K562 (cell line): ENCODE results near the gene PKHD1. TPM values are rescaled to one million over a fixed set of nuclear protein-coding genes. Genes with fewer than 3 reads are reported as not detected.

Source experiments
- ATAC-seq: fragments of 200-7000 bp; cut with Tn5 transposase; 3 replicates; pipeline ENCODE4 v1.9.1; 2020; ENCODE audit warnings: moderate library complexity
- BruUV-seq: library from RNA; stranded (reverse); fragments of 400-500 nt; replicated peaks from 2 replicates; lab custom pipeline; 2021; lab: Mats Ljungman, UMichigan
- CTCF ChIA-PET: fragments of 300-600 bp; formaldehyde crosslinking; extraction: SDS; loops from one replicate; lab custom pipeline; 2021; ENCODE audit warnings: low intra/inter-chr PET ratio; lab: Yijun Ruan, JAX
- POLR2A ChIA-PET: fragments of 300-600, 350-650 bp; sonication (Branson Sonifier 250); formaldehyde crosslinking; extraction: SDS; loops from one replicate; lab custom pipeline; 2021; ENCODE audit warnings: antibody characterized with exemption, inconsistent platforms; lab: Yijun Ruan, JAX
- DNase-seq, 4 experiments: peaks; one replicate each; pipeline versions ENCODE4 v3.0.0 to v3.0.0-alpha.2; 2011 to 2018; ENCODE audit warnings: low spot score in 3 of 4, mixed read lengths in 3 of 4; ENCODE audit errors: extremely low read depth in 1 of 4
- FAIRE-seq: peaks from 2 replicates; lab custom pipeline; 2011; peaks lifted over from hg19 to GRCh38; lab: Jason Lieb, UNC
- H2AFZ ChIP-seq: 2 replicates; pipeline ENCODE4 v1.6.0; 2011; ENCODE audit warnings: low read depth, low read length, control low read depth, inconsistent platforms
- H3K27ac ChIP-seq: fragments of 200-600 bp; 3 replicates; pipeline ENCODE4 v1.8.0; 2011; ENCODE audit warnings: low read depth, mild to moderate bottlenecking, control low read depth, inconsistent platforms, low read length, moderate library complexity, mixed read lengths; ENCODE audit errors: extremely low read depth
- H3K27me3 ChIP-seq, 2 experiments: fragments of 300-600 bp in 1 of 2; 2 replicates in 1 of 2; 3 replicates in 1 of 2; pipeline versions ENCODE4 v1.6.0 to v1.8.0; 2011; ENCODE audit warnings: inconsistent platforms in 2 of 2, low read length in 2 of 2, mild to moderate bottlenecking in 1 of 2, mixed read lengths in 1 of 2, moderate library complexity in 1 of 2; ENCODE audit not compliant: control insufficient read depth in 2 of 2, insufficient read depth in 2 of 2
- H3K36me3 ChIP-seq: fragments of 300-600 bp; 3 replicates; pipeline ENCODE4 v1.8.0; 2011; ENCODE audit warnings: mild to moderate bottlenecking, low read length, inconsistent platforms; ENCODE audit not compliant: control insufficient read depth, insufficient read depth
- H3K4me1 ChIP-seq, 2 experiments: fragments of 200-600 bp in 1 of 2; replicated peaks in 1 of 2; 2 replicates in 1 of 2; 3 replicates in 1 of 2; pipeline versions ENCODE4 v1.5.1 to v1.8.0; 2011; ENCODE audit warnings: inconsistent platforms in 2 of 2, low read length in 2 of 2, mild to moderate bottlenecking in 1 of 2, mixed read lengths in 1 of 2, moderate library complexity in 1 of 2; ENCODE audit not compliant: control insufficient read depth in 2 of 2, insufficient read depth in 2 of 2
- H3K4me2 ChIP-seq: 2 replicates; pipeline ENCODE4 v1.6.1; 2011; ENCODE audit warnings: low read length, control low read depth, inconsistent platforms, mixed read lengths; ENCODE audit not compliant: insufficient read depth
- H3K4me3 ChIP-seq: fragments of 200-600 bp; sonication (generic), shearing (Covaris generic); 2 replicates; pipeline ENCODE4 v1.5.1; 2016; ENCODE audit warnings: control low read depth, inconsistent platforms
- H3K79me2 ChIP-seq: fragments of 200-600 bp; 3 replicates; pipeline ENCODE4 v1.8.0; 2011; ENCODE audit warnings: low read length, inconsistent platforms; ENCODE audit not compliant: control insufficient read depth, insufficient read depth
- H3K9ac ChIP-seq, 2 experiments: 2 replicates each; pipeline versions ENCODE4 v1.6.0 to v1.6.1; 2011; ENCODE audit warnings: low read depth in 2 of 2, low read length in 2 of 2, control low read depth in 1 of 2, inconsistent platforms in 1 of 2, mild to moderate bottlenecking in 1 of 2, mixed read lengths in 1 of 2; ENCODE audit not compliant: insufficient read depth in 1 of 2
- H3K9me1 ChIP-seq: one replicate; pipeline ENCODE4 v1.6.0; 2011; ENCODE audit warnings: inconsistent platforms, mild to moderate bottlenecking, low read length, moderate library complexity; ENCODE audit not compliant: control insufficient read depth, insufficient read depth
- H3K9me3 ChIP-seq: replicated peaks from 2 replicates; pipeline ENCODE4 v1.5.1; 2011; ENCODE audit warnings: low read depth, low read length, inconsistent platforms; ENCODE audit not compliant: control insufficient read depth, insufficient read depth
- H4K20me1 ChIP-seq: replicated peaks from 2 replicates; pipeline ENCODE4 v1.6.1; 2011; ENCODE audit warnings: low read length, inconsistent platforms, mixed read lengths; ENCODE audit not compliant: control insufficient read depth, insufficient read depth
- ARID2 ChIP-seq: fragments of 450-650 bp; IDR thresholded peaks from 2 replicates; pipeline ENCODE4 v1.6.1; 2017; ENCODE audit warnings: antibody characterized with exemption, mild to moderate bottlenecking
- BCOR ChIP-seq: fragments of 450-650 bp; IDR thresholded peaks from 2 replicates; pipeline ENCODE4 v1.6.1; 2016
- E2F3 ChIP-seq: fragments of 250-450 bp; sonication (Bioruptor Pico); IDR thresholded peaks from 2 replicates; pipeline ENCODE4 v1.4.0; 2020; ENCODE audit warnings: mild to moderate bottlenecking
- ETS1 ChIP-seq: conservative IDR thresholded peaks from 2 replicates; pipeline ENCODE4 v1.6.1; 2011; ENCODE audit warnings: low read depth, mild to moderate bottlenecking, low read length; ENCODE audit not compliant: control insufficient read depth
- FOXP4 ChIP-seq: sonication (generic); formaldehyde crosslinking; IDR thresholded peaks from 2 replicates; pipeline ENCODE4 v1.8.0; 2022; ENCODE audit warnings: mild to moderate bottlenecking, missing genetic modification reagents, borderline replicate concordance
- LEF1 ChIP-seq: fragments of 450-650 bp; IDR thresholded peaks from 2 replicates; pipeline ENCODE4 v1.6.1; 2016; ENCODE audit warnings: mild to moderate bottlenecking
- MTF1 ChIP-seq: fragments of 250-450 bp; sonication (Bioruptor Pico); IDR thresholded peaks from 2 replicates; pipeline ENCODE4 v1.9.0; 2021; ENCODE audit warnings: moderate library complexity, mild to moderate bottlenecking, inconsistent platforms, borderline replicate concordance
- PHF8 ChIP-seq: fragments of 200-600 bp; sonication (generic); IDR thresholded peaks from 2 replicates; pipeline ENCODE4 v1.6.1; 2012; ENCODE audit warnings: mixed run types, mild to moderate bottlenecking, inconsistent platforms, low read length, moderate library complexity, borderline replicate concordance
- POLR2AphosphoS2 ChIP-seq: IDR thresholded peaks from 2 replicates; pipeline ENCODE4 v1.6.1; 2012; ENCODE audit warnings: low read length, improper control_type of control experiment
- POLR2H ChIP-seq: IDR thresholded peaks from 2 replicates; pipeline ENCODE4 v1.6.1; 2016; ENCODE audit warnings: missing genetic modification characterization, low read depth, mild to moderate bottlenecking, control low read depth, missing compliant biosample characterization, moderate library complexity
- RHOXF2B ChIP-seq: fragments of 250-450 bp; sonication (Bioruptor Pico); conservative IDR thresholded peaks from 2 replicates; pipeline ENCODE4 v1.5.1; 2021
- SREBF1 ChIP-seq: fragments of 150-350 bp; IDR thresholded peaks from 2 replicates; pipeline ENCODE4 v1.6.1; 2014; ENCODE audit warnings: antibody characterized with exemption, low read depth, low read length, borderline replicate concordance
- YY1 ChIP-seq, 3 experiments: IDR thresholded peaks; 2 replicates each; pipeline ENCODE4 v1.6.1; 2011; ENCODE audit warnings: low read length in 2 of 3, mild to moderate bottlenecking in 2 of 3, moderate library complexity in 2 of 3, borderline replicate concordance in 1 of 3, control low read depth in 1 of 3, low read depth in 1 of 3; ENCODE audit not compliant: insufficient read depth in 3 of 3, insufficient replicate concordance in 2 of 3, control insufficient read depth in 1 of 3, insufficient read length in 1 of 3; ENCODE audit errors: extremely low read depth in 1 of 3
- ZNF217 ChIP-seq: sonication (generic); formaldehyde crosslinking; IDR thresholded peaks from 2 replicates; pipeline ENCODE4 v1.8.0; 2022; ENCODE audit warnings: mild to moderate bottlenecking, missing genetic modification reagents
- WGBS: fragments of 100-300 bp; shearing (Covaris generic); methylation state at CpG from one replicate; pipeline ENCODE4 v1.1.6; 2016; ENCODE audit warnings: low coverage, mixed read lengths; ENCODE audit not compliant: insufficient coverage; ENCODE audit errors: missing lambda C conversion rate; 5-methylcytosine and 5-hydroxymethylcytosine counted together
- in situ Hi-C: fragments of 300-500 bp; cut with MboI; formaldehyde crosslinking; loops from 4 replicates; pipeline ENCODE4 v1.15.0; 2018; ENCODE audit warnings: inconsistent platforms, mixed read lengths
- intact Hi-C: fragments of 100-400 bp; cut with micrococcal nuclease; formaldehyde crosslinking; loops from 2 replicates; pipeline ENCODE4 v1.14.2; 2022
- polyA plus RNA-seq, 8 experiments: library from polyadenylated mRNA; depleted of rRNA in 4 of 8; stranded (reverse) in 5 of 8; unstranded in 3 of 8; fragments of >200 nt; fragmentation: Nextera tagmentation in 2 of 8; fragmentation: Illumina TruSeq in 1 of 8; extraction: Ambion mirVana in 2 of 8; extraction: Trizol in 1 of 8; gene quantifications; 2 replicates each; pipeline versions ENCODE4 v1.2.1 to v1.2.3, GENCODE V29; 2011 to 2014; ENCODE audit warnings: inconsistent platforms in 1 of 8, missing spikeins in 1 of 8
- total RNA-seq, 7 experiments: library from RNA; depleted of rRNA in 6 of 7; stranded (reverse); fragments of >200 nt in 6 of 7; fragmentation: Illumina TruSeq in 2 of 7; extraction: Trizol in 2 of 7; gene quantifications; 2 replicates each; pipeline versions ENCODE4 v1.2.1 to v1.2.3, GENCODE V29; 2011 to 2021; ENCODE audit warnings: low replicate concordance in 1 of 7
- TF ChIP-seq, protein P1 (sequence below): sonication (generic); formaldehyde crosslinking; IDR thresholded peaks from 2 replicates; pipeline ENCODE4 v1.8.0; 2022; ENCODE audit warnings: mild to moderate bottlenecking, missing genetic modification reagents

Gene PKHD1
- total and polyA plus RNA-seq, 9 of the 15 experiments (the other 6 are each of a cell fraction or from before 2014, with no cell fraction given): 0.01 to 0.04 (median 0.01) TPM; not detected in 6

DNA sequence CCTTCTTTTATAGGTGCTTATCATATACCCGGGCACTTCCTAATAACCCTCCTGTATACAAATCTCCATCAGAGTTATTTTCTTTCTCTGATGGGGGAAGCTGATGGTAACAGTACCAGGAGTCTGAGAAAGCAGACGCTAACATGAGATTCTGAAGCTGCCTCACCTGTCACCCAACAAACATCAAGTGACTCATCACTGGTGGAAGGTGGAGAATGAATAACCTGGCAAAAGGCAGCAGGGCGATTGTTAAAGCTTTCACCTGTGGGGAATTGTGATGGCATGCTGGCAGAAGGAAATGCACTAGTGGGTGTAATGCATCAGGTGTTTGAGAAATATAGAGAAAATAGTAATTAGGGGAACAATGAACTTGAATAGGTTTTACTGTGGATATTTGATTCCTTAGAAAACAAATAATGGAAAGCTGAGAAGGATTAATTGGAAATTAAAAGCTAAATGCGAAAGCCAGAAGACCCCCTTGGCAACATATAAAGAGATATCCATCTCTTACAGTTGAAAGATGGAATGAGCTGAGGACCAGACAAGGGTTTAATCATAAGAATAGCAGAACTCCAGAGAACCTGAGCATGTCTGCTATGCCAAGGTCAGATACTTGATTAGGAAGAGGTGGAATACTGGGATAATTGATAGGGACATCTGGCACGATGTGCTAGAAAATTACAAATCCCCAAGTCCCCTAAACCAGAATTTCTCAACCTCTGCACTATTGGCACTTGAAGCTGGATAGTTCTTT is 517.1 kb downstream of the PKHD1 start:
- Histone ChIP-seq H2AFZ (no peak overlapping the region), H3K9ac (no peak overlapping the region), H3K9me3 (no peaks in the 10 kb centered on the region), H3K4me1 (no peaks in the 10 kb centered on the region), H3K79me2 (no peaks in the 10 kb centered on the region), H3K36me3 (no peaks in the 10 kb centered on the region), H3K27me3 (no peaks in the 10 kb centered on the region), H3K9me1 (no peaks in the 10 kb centered on the region), H3K4me3 (no peak overlapping the region), H3K4me2 (no peak overlapping the region), H3K27ac (no peak overlapping the region), H4K20me1 (no peaks in the 10 kb centered on the region)
- intact Hi-C loops (no loop called here), in situ Hi-C loops (no loop called here)
- ATAC-seq (no peak), FAIRE-seq (no peak), DNase-seq (no peak)
- ChIA-PET CTCF (no interaction called here), POLR2A (no interaction called here)
- 0% methylated on average over 5 of the region's 5 CpGs for WGBS
- BruUV-seq: no TSS peak
- no peak for TF ChIP-seq BCOR
- TF ChIP-seq ZNF217: no peak
- TF ChIP-seq POLR2AphosphoS2: no peak
- no peak for TF ChIP-seq E2F3
- TF ChIP-seq ETS1: no peak
- TF ChIP-seq, protein P1, sequence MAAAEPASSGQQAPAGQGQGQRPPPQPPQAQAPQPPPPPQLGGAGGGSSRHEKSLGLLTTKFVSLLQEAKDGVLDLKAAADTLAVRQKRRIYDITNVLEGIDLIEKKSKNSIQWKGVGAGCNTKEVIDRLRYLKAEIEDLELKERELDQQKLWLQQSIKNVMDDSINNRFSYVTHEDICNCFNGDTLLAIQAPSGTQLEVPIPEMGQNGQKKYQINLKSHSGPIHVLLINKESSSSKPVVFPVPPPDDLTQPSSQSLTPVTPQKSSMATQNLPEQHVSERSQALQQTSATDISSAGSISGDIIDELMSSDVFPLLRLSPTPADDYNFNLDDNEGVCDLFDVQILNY (CRISPR knock-in tag): no peak
- no peak for TF ChIP-seq FOXP4 (CRISPR knock-in tag)
- TF ChIP-seq POLR2H (tag): no peak
- TF ChIP-seq LEF1: no peak
- TF ChIP-seq PHF8: no peak
- no peak for TF ChIP-seq SREBF1
- no peak for TF ChIP-seq YY1 (IDR thresholded peaks at IDR 0.05; ENCODE audit: borderline replicate concordance in 1 of 3, control insufficient read depth in 1 of 3, extremely low read depth in 1 of 3, insufficient read depth in 3 of 3, insufficient read length in 1 of 3, insufficient replicate concordance in 2 of 3, low read depth in 1 of 3, low read length in 2 of 3)
- TF ChIP-seq RHOXF2B (CRISPR knock-in tag): no peak
- TF ChIP-seq ARID2: no peak
- no peak for TF ChIP-seq MTF1 (CRISPR knock-in tag)
